Naive thymus-derived CD4-positive, alpha-beta T cell (primary cell): Measurements from ENCODE around the gene FAM181B. TPM values are rescaled to one million over a fixed set of nuclear protein-coding genes. Genes with fewer than 3 reads are reported as not detected.

Experiments used
- ATAC-seq: fragments of 150-1000 bp; cut with Tn5 transposase; 2 replicates; pipeline ENCODE4 v1.10.0; 2021; ENCODE audit warnings: mild to moderate bottlenecking, moderate library complexity
- CTCF ChIA-PET: fragments of 350-600 bp; sonication (Branson Sonifier 250); formaldehyde crosslinking; loops from one replicate; lab custom pipeline; 2021; ENCODE audit warnings: antibody characterized with exemption; lab: Charles Lee
- POLR2A ChIA-PET: fragments of 350-600 bp; sonication (Branson Sonifier 250); formaldehyde crosslinking; loops from one replicate; lab custom pipeline; 2021; ENCODE audit warnings: antibody characterized with exemption, inconsistent platforms; lab: Charles Lee
- DNase-seq, 9 donors: peaks; one replicate each; pipeline versions ENCODE4 v3.0.0 to v3.0.0-alpha.2; 2020 to 2022; ENCODE audit warnings: mixed read lengths in 1 of 9
- H3K27ac ChIP-seq: one replicate; pipeline ENCODE4 v1.7.0; 2013; ENCODE audit warnings: mild to moderate bottlenecking, low read depth, low read length, moderate library complexity
- H3K27me3 ChIP-seq, 2 donors: one replicate each; pipeline ENCODE4 v1.7.0; 2013; ENCODE audit warnings: low read length in 2 of 2, mild to moderate bottlenecking in 2 of 2, moderate library complexity in 2 of 2; ENCODE audit not compliant: control insufficient read depth in 2 of 2, insufficient read depth in 2 of 2
- H3K36me3 ChIP-seq, 3 experiments: 1 replicate in 2 of 3; 2 replicates in 1 of 3; pipeline ENCODE4 v1.7.0; 2013; ENCODE audit warnings: low read length in 3 of 3, mild to moderate bottlenecking in 3 of 3, moderate library complexity in 1 of 3; ENCODE audit not compliant: insufficient read depth in 3 of 3, control insufficient read depth in 2 of 3
- H3K4me1 ChIP-seq, 2 donors: one replicate each; pipeline ENCODE4 v1.7.0; 2013; ENCODE audit warnings: low read length in 2 of 2, mild to moderate bottlenecking in 2 of 2, moderate library complexity in 1 of 2; ENCODE audit not compliant: control insufficient read depth in 2 of 2, insufficient read depth in 2 of 2
- H3K4me3 ChIP-seq: 2 replicates; pipeline ENCODE4 v1.7.0; 2013; ENCODE audit warnings: mild to moderate bottlenecking, low read length
- H3K9me3 ChIP-seq, 3 experiments: 1 replicate in 2 of 3; 2 replicates in 1 of 3; pipeline ENCODE4 v1.7.0; 2013; ENCODE audit warnings: low read length in 3 of 3; ENCODE audit not compliant: control insufficient read depth in 2 of 3
- H3K27ac Mint-ChIP-seq, 9 donors: one replicate each; pipeline ENCODE4 v1.8.0; 2020 to 2022; ENCODE audit warnings: mixed read lengths in 9 of 9, mild to moderate bottlenecking in 8 of 9, moderate library complexity in 5 of 9, inconsistent platforms in 2 of 9
- H3K27me3 Mint-ChIP-seq, 5 donors: one replicate each; pipeline ENCODE4 v1.8.0; 2021 to 2022; ENCODE audit warnings: mixed read lengths in 5 of 5, mild to moderate bottlenecking in 1 of 5
- H3K36me3 Mint-ChIP-seq, 5 donors: one replicate each; pipeline ENCODE4 v1.8.0; 2020 to 2022; ENCODE audit warnings: mixed read lengths in 5 of 5, mild to moderate bottlenecking in 3 of 5, inconsistent platforms in 1 of 5
- H3K4me1 Mint-ChIP-seq, 7 donors: one replicate each; pipeline ENCODE4 v1.8.0; 2020 to 2022; ENCODE audit warnings: mixed read lengths in 7 of 7, mild to moderate bottlenecking in 3 of 7, inconsistent platforms in 1 of 7
- H3K4me3 Mint-ChIP-seq, 10 donors: one replicate each; pipeline ENCODE4 v1.8.0; 2020 to 2022; ENCODE audit warnings: mild to moderate bottlenecking in 10 of 10, mixed read lengths in 10 of 10, moderate library complexity in 6 of 10, inconsistent platforms in 2 of 10
- H3K9me3 Mint-ChIP-seq, 11 donors: one replicate each; pipeline ENCODE4 v1.8.0; 2020 to 2022; ENCODE audit warnings: mixed read lengths in 11 of 11, mild to moderate bottlenecking in 4 of 11, inconsistent platforms in 1 of 11, moderate library complexity in 1 of 11
- intact Hi-C, 2 donors: fragments of 100-400 bp; cut with micrococcal nuclease; formaldehyde crosslinking; loops; one replicate each; pipeline ENCODE4 v1.15.1; 2023
- polyA plus RNA-seq, 2 donors: library from polyadenylated mRNA; unstranded; fragments of 300-500 nt; fragmentation: Illumina TruSeq; gene quantifications; one replicate each; pipeline ENCODE4 v1.2.3, GENCODE V29; 2021
- total RNA-seq, 6 experiments: library from RNA in 5 of 6; stranded (reverse) in 5 of 6; gene quantifications; 1 replicate in 5 of 6; 2 replicates in 1 of 6; pipeline ENCODE4 v1.2.3 and lab custom pipeline; 2021 to 2026

Gene FAM181B
- total and polyA plus RNA-seq, 7 experiments from 2014 or later, result 0.10 to 0.97 (median 0.19) TPM; not detected in 2

GRCh38 chr11:82683029-82683428 is 50.6 kb downstream of the FAM181B start:
- Mint-ChIP-seq H3K27ac (no peak overlapping the region), H3K4me1 (peaks cover 0 to 5% (median 0%) of the 10 kb centered on the region in 7 donors), H3K4me3 (no peak overlapping the region), H3K36me3 (no peaks in the 10 kb centered on the region), H3K9me3 (peaks cover 0 to 29% (median 5%) of the 10 kb centered on the region in 11 donors), H3K27me3 (peaks cover 8 to 22% (median 18%) of the 10 kb centered on the region in 5 donors)
- CTCF ChIA-PET, result interaction anchor here (0.6 to 1.5 kb wide), 4 partner anchors 13 to 1880 kb away, joined by 3 to 5 read pairs (median 3); no protein-coding TSS in a partner anchor
- Histone ChIP-seq H3K27me3 (no peaks in the 10 kb centered on the region), H3K27ac (no peak overlapping the region), H3K9me3 (no peaks in the 10 kb centered on the region), H3K36me3 (no peaks in the 10 kb centered on the region), H3K4me3 (no peak overlapping the region), H3K4me1 (no peaks in the 10 kb centered on the region)
- intact Hi-C loops, result loop anchor here (2.0 to 10.0 kb wide), 2 partner anchors 1138 to 1882 kb away; no protein-coding TSS in a partner anchor
- ATAC-seq (no peak), DNase-seq (no peak)
- POLR2A ChIA-PET, result no interaction called here

GRCh38 chr11:82682003-82682751 is 51.5 kb downstream of the FAM181B start:
- H3K4me3 Mint-ChIP-seq, result peak overlapping the region in 1 of 10 donors; percentile 5
- ChIA-PET CTCF (interaction anchor here (0.6 to 1.0 kb wide), 3 partner anchors 14 to 1881 kb away, joined by 3 to 5 read pairs (median 3); no protein-coding TSS in a partner anchor), POLR2A (no interaction called here)
- no peak overlapping the region for H3K27ac ChIP-seq
- H3K27ac Mint-ChIP-seq, result peak overlapping the region in 2 of 9 donors; percentile 2 to 19
- intact Hi-C loops, result loop anchor here (1.0 to 10.0 kb wide), 4 partner anchors 13 to 1883 kb away; no protein-coding TSS in a partner anchor
- H3K36me3 ChIP-seq, result no peaks in the 10 kb centered on the region
- H3K36me3 Mint-ChIP-seq, result no peaks in the 10 kb centered on the region
- peaks cover 0 to 29% (median 5%) of the 10 kb centered on the region in 11 donors for H3K9me3 Mint-ChIP-seq
- peak in 7 of 9 donors; percentile 24 to 55 (median 38) for DNase-seq
- H3K4me1 Mint-ChIP-seq, result peaks cover 0 to 5% (median 0%) of the 10 kb centered on the region in 7 donors
- no peaks in the 10 kb centered on the region for H3K4me1 ChIP-seq
- H3K4me3 ChIP-seq, result no peak overlapping the region
- peak; percentile 72 for ATAC-seq
- H3K27me3 Mint-ChIP-seq, result peaks cover 8 to 20% (median 17%) of the 10 kb centered on the region in 5 donors
- H3K9me3 ChIP-seq, result no peaks in the 10 kb centered on the region
- no peaks in the 10 kb centered on the region for H3K27me3 ChIP-seq

GRCh38 chr11:82680252-82680651 is 53.4 kb downstream of the FAM181B start:
- DNase-seq (no peak), ATAC-seq (no peak)
- Histone ChIP-seq H3K27ac (no peak overlapping the region), H3K4me1 (no peaks in the 10 kb centered on the region), H3K4me3 (no peak overlapping the region), H3K9me3 (no peaks in the 10 kb centered on the region), H3K36me3 (no peaks in the 10 kb centered on the region), H3K27me3 (no peaks in the 10 kb centered on the region)
- H3K4me3 Mint-ChIP-seq, result no peak overlapping the region
- peaks cover 0 to 29% (median 5%) of the 10 kb centered on the region in 11 donors for H3K9me3 Mint-ChIP-seq
- H3K36me3 Mint-ChIP-seq, result no peaks in the 10 kb centered on the region
- POLR2A ChIA-PET, result no interaction called here
- intact Hi-C loops, result loop anchor here in 1 of 2 donors (10.0 kb wide), 1 partner anchor 1885 kb away; no protein-coding TSS in a partner anchor
- peaks cover 0 to 5% (median 0%) of the 10 kb centered on the region in 7 donors for H3K4me1 Mint-ChIP-seq
- H3K27ac Mint-ChIP-seq, result no peak overlapping the region
- CTCF ChIA-PET, result no interaction called here
- H3K27me3 Mint-ChIP-seq, result peaks cover 8 to 26% (median 21%) of the 10 kb centered on the region in 5 donors

Other genes with a start within 250 kb of the FAM181B start
- 10 to 100 TPM; 19.9 to 42.3 (median 31.8) TPM for gene PRCP, start 166.6 kb upstream of the FAM181B start, total RNA-seq
- 10 to 100 TPM; 28.3 to 34.4 TPM for gene PRCP, start 166.6 kb upstream of the FAM181B start, polyA plus RNA-seq
- gene DDIAS, start 167.9 kb upstream of the FAM181B start, total RNA-seq, result 10 to 100 TPM in 1 of 5 experiments, 1 to 10 TPM in 2, under 1 TPM in 2; 0.57 to 12.7 (median 1.1) TPM
- 1 to 10 TPM in 1 of 2 donors, under 1 TPM in 1; 0.25 to 1.3 TPM for gene DDIAS, start 167.9 kb upstream of the FAM181B start, polyA plus RNA-seq